Epidermal melanocyte (primary cell): ENCODE data around the gene TTC9B.

Experiments
- DNase-seq: peaks from one replicate; pipeline ENCODE4 v3.0.0; 2011; ENCODE audit warnings: low spot score; ENCODE audit not compliant: insufficient read length

TTC9B gene

GRCh38 chr19:40249201-40249600, 31.0 kb upstream of the TTC9B start:
- DNase-seq = no peak

GRCh38 chr19:40247735-40248262, 29.6 kb upstream of the TTC9B start:
- no peak for DNase-seq

GRCh38 chr19:40247178-40247577, 29.0 kb upstream of the TTC9B start:
- DNase-seq = no peak

GRCh38 chr19:40246292-40247073, 28.3 kb upstream of the TTC9B start:
- DNase-seq = no peak

- no peak for DNase-seq
These were observed 27.4 kb upstream of the TTC9B start for GRCh38 chr19:40245506-40246128.

GRCh38 chr19:40244579-40245317, 26.6 kb upstream of the TTC9B start:
- no peak for DNase-seq

- DNase-seq = no peak
These were observed 25.0 kb upstream of the TTC9B start for GRCh38 chr19:40243181-40243580.

- DNase-seq = no peak
These were observed 24.3 kb upstream of the TTC9B start for GRCh38 chr19:40242480-40242879.

GRCh38 chr19:40241809-40242384, 23.7 kb upstream of the TTC9B start:
- no peak for DNase-seq

GRCh38 chr19:40241125-40241808, 23.1 kb upstream of the TTC9B start:
- no peak for DNase-seq

- no peak for DNase-seq
These were observed 22.1 kb upstream of the TTC9B start for GRCh38 chr19:40240332-40240731.

GRCh38 chr19:40239415-40240226, 21.4 kb upstream of the TTC9B start:
- no peak for DNase-seq

GRCh38 chr19:40238775-40239174, 20.6 kb upstream of the TTC9B start:
- no peak for DNase-seq

- DNase-seq = no peak
These were observed 19.6 kb upstream of the TTC9B start for GRCh38 chr19:40237791-40238190.

GRCh38 chr19:40236366-40236765, 18.2 kb upstream of the TTC9B start:
- no peak for DNase-seq

GRCh38 chr19:40236026-40236355, 17.8 kb upstream of the TTC9B start:
- no peak for DNase-seq

- DNase-seq = no peak
These were observed 17.2 kb upstream of the TTC9B start for GRCh38 chr19:40235238-40236025.

- no peak for DNase-seq
These were observed 16.4 kb upstream of the TTC9B start for GRCh38 chr19:40234429-40235237.
